Stimulated activated CD4-positive, alpha-beta T cell treated with anti-CD3 and anti-CD28 coated beads, TNF-alpha, amount 100 ng/mL, for 24 hours (primary cell): ENCODE measurements around the gene HS3ST2.
"Not testable (repeated sequence)": the region's sequence is repeated elsewhere in the genome, so short reads cannot be mapped to it uniquely, and the experiment has no call there.

Experiments
- DNase-seq, 3 experiments: peaks; one replicate each; pipeline ENCODE4 v3.0.0-alpha.2; 2020; ENCODE audit warnings: low read depth in 3 of 3

Gene HS3ST2

GRCh38 chr16:22878955-22879354 lies 65.0 kb downstream of the HS3ST2 start:
- no peak for DNase-seq

GRCh38 chr16:22879466-22879865 lies 65.5 kb downstream of the HS3ST2 start:
- no peak for DNase-seq

- no peak for DNase-seq
Measured at GRCh38 chr16:22882981-22883380, 69.0 kb downstream of the HS3ST2 start.

GRCh38 chr16:22885951-22886350 lies 72.0 kb downstream of the HS3ST2 start:
- DNase-seq: no peak

- no peak for DNase-seq
Measured at GRCh38 chr16:22886927-22887326, 73.0 kb downstream of the HS3ST2 start.

- DNase-seq: no peak
Measured at GRCh38 chr16:22887445-22887844, 73.5 kb downstream of the HS3ST2 start.

- no peak for DNase-seq
Measured at GRCh38 chr16:22888791-22889190, 74.8 kb downstream of the HS3ST2 start.

GRCh38 chr16:22890976-22891375 lies 77.0 kb downstream of the HS3ST2 start:
- no peak for DNase-seq

- no peak for DNase-seq
Measured at GRCh38 chr16:22897184-22897583, 83.2 kb downstream of the HS3ST2 start.

GRCh38 chr16:22898131-22898530 lies 84.2 kb downstream of the HS3ST2 start:
- DNase-seq: no peak

GRCh38 chr16:22898874-22899348 lies 84.9 kb downstream of the HS3ST2 start:
- DNase-seq: peak in 2 of 3 experiments; percentile 14 to 53

GRCh38 chr16:22899567-22899966 lies 85.6 kb downstream of the HS3ST2 start:
- DNase-seq: not testable (repeated sequence)

GRCh38 chr16:22900863-22901262 lies 86.9 kb downstream of the HS3ST2 start:
- DNase-seq: no peak

- no peak for DNase-seq
Measured at GRCh38 chr16:22901563-22901962, 87.6 kb downstream of the HS3ST2 start.

- no peak for DNase-seq
Measured at GRCh38 chr16:22903716-22904115, 89.8 kb downstream of the HS3ST2 start.

GRCh38 chr16:22912654-22913053 lies 98.7 kb downstream of the HS3ST2 start:
- no peak for DNase-seq

- no peak for DNase-seq
Measured at GRCh38 chr16:22915003-22915402, 101.0 kb downstream of the HS3ST2 start.

- no peak for DNase-seq
Measured at GRCh38 chr16:22923491-22923890, 109.5 kb downstream of the HS3ST2 start.

- DNase-seq: no peak
Measured at GRCh38 chr16:22924492-22924891, 110.5 kb downstream of the HS3ST2 start.

- no peak for DNase-seq
Measured at GRCh38 chr16:22926105-22926751, 112.3 kb downstream of the HS3ST2 start.

GRCh38 chr16:22927306-22927705 lies 113.3 kb downstream of the HS3ST2 start:
- DNase-seq: no peak

GRCh38 chr16:22928882-22929435 lies 115.0 kb downstream of the HS3ST2 start:
- DNase-seq: no peak

GRCh38 chr16:22929461-22929860 lies 115.5 kb downstream of the HS3ST2 start:
- no peak for DNase-seq
